WI38 (cell line): ENCODE measurements around the gene OR2H2.

Experiments used
- H3K4me3 ChIP-seq: 2 replicates; pipeline ENCODE4 v1.5.1; 2011; ENCODE audit warnings: low read depth, mild to moderate bottlenecking, control low read depth, low read length
- CTCF ChIP-seq: IDR thresholded peaks from 2 replicates; pipeline ENCODE4 v1.5.1; 2012; ENCODE audit warnings: low read depth, mild to moderate bottlenecking, control low read depth, low read length

OR2H2 gene

GRCh38 chr6:29637247-29637646 lies 52.3 kb downstream of the OR2H2 start:
- no peak for TF ChIP-seq CTCF
- H3K4me3 ChIP-seq = no peak overlapping the region
